Muscle layer of duodenum (tissue), 2 donors: Measurements from ENCODE around the gene ENPP1.
"Not testable (repeated sequence)": the region's sequence is repeated elsewhere in the genome, so short reads cannot be mapped to it uniquely, and the experiment has no call there.

Source experiments
- H3K27ac ChIP-seq: one replicate; pipeline ENCODE4 v1.7.0; 2013; ENCODE audit warnings: mild to moderate bottlenecking, low read length
- H3K27me3 ChIP-seq: one replicate; pipeline ENCODE4 v1.7.0; 2013; ENCODE audit warnings: low read depth, mild to moderate bottlenecking, control low read depth, low read length
- H3K36me3 ChIP-seq, 2 donors: one replicate each; pipeline ENCODE4 v1.7.0; 2013; ENCODE audit warnings: low read length in 2 of 2, control low read depth in 1 of 2, mild to moderate bottlenecking in 1 of 2; ENCODE audit not compliant: insufficient read depth in 2 of 2, control insufficient read depth in 1 of 2
- H3K4me1 ChIP-seq, 2 donors: one replicate each; pipeline ENCODE4 v1.7.0; 2013; ENCODE audit warnings: low read length in 2 of 2, mild to moderate bottlenecking in 2 of 2, control low read depth in 1 of 2, moderate library complexity in 1 of 2; ENCODE audit not compliant: insufficient read depth in 2 of 2, control insufficient read depth in 1 of 2
- H3K4me3 ChIP-seq, 2 donors: one replicate each; pipeline ENCODE4 v1.7.0; 2013; ENCODE audit warnings: low read length in 2 of 2, low read depth in 1 of 2, mild to moderate bottlenecking in 1 of 2
- H3K9me3 ChIP-seq, 2 donors: one replicate each; pipeline ENCODE4 v1.7.0; 2013; ENCODE audit warnings: low read length in 2 of 2, control low read depth in 1 of 2, mild to moderate bottlenecking in 1 of 2; ENCODE audit not compliant: control insufficient read depth in 1 of 2
- donor health status: healthy.

Gene ENPP1

DNA sequence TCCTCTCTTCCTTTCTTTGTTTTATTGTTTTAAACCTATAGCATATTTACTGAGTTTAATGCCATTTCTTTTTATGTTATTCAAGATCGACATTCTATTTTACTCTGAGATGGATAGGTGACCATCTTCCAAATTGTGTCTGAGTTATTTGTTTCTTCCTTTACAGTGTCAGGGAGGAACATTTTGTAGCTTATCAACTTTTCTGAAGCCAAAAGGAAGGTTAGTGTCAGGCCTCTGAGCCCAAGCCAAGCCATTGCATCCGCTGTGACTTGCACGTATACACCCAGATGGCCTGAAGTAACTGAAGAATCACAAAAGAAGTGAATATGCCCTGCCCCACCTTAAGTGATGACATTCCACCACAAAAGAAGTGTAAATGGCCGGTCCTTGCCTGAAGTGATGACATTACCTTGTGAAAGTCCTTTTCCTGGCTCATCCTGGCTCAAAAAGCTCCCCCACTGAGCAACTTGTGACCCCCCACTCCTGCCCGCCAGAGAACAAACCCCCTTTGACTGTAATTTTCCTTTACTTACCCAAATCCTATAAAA lies 93.6 kb downstream of the ENPP1 start:
- H3K36me3 ChIP-seq, H3K4me1 ChIP-seq, H3K4me3 ChIP-seq, H3K27me3 ChIP-seq, H3K27ac ChIP-seq: not testable (repeated sequence)
- H3K9me3 ChIP-seq, result peaks cover 6 to 13% of the 10 kb centered on the region in 2 donors

DNA sequence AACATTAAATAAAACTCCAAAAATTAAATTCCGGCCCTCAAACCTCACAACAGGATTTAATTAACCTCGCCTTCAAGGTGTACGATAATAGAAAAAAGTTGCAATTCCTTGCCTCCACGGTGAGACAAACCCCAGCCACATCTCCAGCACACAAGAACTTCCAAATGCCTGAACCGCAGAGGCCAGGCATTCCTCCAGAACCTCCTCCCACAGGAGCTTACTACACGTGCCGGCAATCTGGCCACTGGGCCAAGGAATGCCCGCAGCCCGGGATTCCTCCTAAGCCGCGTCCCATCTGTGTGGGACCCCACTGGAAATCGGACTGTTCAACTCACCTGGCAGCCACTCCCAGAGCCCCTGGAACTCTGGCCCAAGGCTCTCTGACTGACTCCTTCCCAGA lies 95.9 kb downstream of the ENPP1 start:
- not testable (repeated sequence) for H3K36me3 ChIP-seq, H3K4me1 ChIP-seq, H3K4me3 ChIP-seq, H3K9me3 ChIP-seq, H3K27ac ChIP-seq, H3K27me3 ChIP-seq

DNA sequence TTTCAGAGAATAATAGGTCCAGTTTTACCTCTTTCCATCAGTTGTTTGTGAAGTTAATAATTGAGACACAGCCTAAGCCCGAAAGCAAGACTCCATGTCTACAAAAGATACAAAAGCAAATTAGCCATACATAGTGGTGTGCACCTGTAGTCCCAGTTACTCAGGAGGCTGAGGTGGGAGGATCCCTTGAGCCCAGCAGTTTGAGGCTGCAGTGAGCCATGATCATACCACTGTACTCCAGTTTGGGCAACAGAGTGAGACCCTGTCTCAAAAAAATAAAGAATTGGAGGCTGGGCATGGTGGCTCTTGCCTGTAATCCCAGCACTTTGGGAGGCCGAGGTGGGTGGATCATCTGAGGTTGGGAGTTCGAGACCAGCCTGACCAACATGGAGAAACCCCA lies 101.0 kb downstream of the ENPP1 start:
- not testable (repeated sequence) for H3K36me3 ChIP-seq

DNA sequence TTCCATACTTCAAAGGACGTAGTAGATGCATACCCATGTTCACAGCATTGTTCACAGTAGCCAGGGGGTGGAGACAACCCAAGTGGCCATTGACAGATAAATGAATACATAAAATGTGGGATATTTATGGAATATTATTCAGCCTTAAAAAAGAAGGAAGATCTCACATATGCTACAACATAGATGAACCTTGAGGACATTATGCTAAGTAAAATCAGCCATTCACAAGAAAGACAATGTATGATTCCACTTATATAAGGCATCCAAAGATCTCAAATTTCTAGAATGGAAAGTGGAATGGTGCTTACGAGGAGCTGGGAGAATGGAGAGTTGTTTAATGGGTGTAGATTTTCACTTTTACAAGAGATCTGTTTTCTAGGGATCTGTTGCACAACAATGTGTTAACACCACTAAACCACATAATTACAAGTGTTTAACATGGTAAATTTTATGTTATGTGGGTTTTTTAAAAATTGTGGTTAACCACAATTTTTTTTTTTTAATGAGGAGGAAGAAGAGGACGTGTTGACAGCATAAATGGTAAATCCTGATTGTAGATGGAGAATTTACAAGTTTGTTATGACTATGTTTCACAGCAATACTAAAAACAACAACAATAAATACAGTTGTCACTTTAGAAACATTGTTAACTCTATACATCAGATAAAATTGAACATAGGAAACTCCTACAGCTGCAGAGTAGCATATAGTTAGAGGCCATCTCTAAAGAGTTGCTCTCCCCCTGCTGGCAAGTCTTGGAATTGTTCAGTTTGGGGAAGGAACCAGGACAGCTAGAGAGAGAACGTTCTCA lies 101.8 kb downstream of the ENPP1 start:
- Histone ChIP-seq H3K36me3 (no peaks in the 10 kb centered on the region), H3K27ac (no peak overlapping the region), H3K4me3 (no peak overlapping the region), H3K27me3 (no peaks in the 10 kb centered on the region), H3K4me1 (no peaks in the 10 kb centered on the region), H3K9me3 (no peaks in the 10 kb centered on the region)

More for the DNA sequence above, 101.0 kb downstream of the ENPP1 start:
- H3K27ac ChIP-seq, H3K27me3 ChIP-seq, H3K4me1 ChIP-seq, H3K9me3 ChIP-seq, H3K4me3 ChIP-seq: not testable (repeated sequence)

DNA sequence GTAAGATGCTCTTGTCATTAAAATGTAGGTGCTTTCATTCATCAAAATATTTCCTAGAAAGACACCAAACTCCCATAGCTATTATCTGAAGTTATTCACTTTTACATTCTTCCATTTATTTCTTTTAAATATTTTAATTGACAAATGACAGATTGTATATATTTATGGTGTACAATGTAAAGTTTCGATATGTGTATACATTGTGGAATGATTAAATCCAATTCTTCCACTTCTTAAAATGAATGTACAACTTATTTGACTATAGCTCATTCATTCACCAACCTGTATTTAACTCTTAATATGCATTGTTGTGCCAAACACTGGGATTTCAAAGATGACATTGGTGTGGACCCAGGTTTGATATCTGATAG lies 102.4 kb downstream of the ENPP1 start:
- Histone ChIP-seq H3K27ac (no peak overlapping the region), H3K4me1 (no peaks in the 10 kb centered on the region), H3K27me3 (no peaks in the 10 kb centered on the region), H3K9me3 (no peaks in the 10 kb centered on the region), H3K36me3 (no peaks in the 10 kb centered on the region), H3K4me3 (no peak overlapping the region)

DNA sequence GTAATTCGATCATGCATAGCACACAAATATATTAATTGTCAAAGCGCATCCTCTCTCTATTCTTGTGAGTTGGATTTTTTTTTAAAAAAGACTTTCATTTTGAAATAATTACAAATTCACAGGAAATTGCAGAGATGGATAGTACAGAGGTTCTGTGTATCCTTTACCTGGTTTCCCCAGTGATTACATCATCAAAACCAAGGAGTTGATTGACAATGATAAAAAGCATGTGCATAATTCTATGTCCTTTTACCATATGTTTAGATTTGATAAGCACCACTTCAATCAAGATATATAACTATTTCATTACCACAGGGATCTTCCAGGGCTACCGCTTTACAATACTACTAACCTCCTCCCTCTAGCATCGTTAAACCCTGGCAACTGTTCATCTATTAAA lies 103.1 kb downstream of the ENPP1 start:
- no peak overlapping the region for H3K4me3 ChIP-seq
- no peaks in the 10 kb centered on the region for H3K27me3 ChIP-seq
- H3K4me1 ChIP-seq, result no peaks in the 10 kb centered on the region
- no peaks in the 10 kb centered on the region for H3K9me3 ChIP-seq
- H3K36me3 ChIP-seq, result no peaks in the 10 kb centered on the region
- no peak overlapping the region for H3K27ac ChIP-seq

DNA sequence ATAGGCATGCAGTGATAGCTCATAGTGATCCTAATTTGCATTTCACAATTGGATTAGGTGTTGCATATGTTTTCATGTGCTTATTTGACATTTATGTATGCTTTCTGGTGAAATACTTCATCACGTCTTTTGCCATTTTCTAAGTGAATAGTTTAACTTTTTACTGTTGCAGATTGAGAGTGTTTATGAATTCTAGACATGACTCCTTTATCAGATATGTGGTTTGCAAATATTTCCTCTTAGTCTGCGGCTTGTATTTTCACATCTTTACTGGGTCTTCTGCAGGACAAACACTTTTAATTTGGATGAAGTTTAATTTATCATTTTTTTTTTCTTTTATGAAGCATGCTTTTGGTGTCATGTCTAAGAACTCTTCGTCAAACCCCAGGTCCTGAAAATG lies 104.1 kb downstream of the ENPP1 start:
- Histone ChIP-seq H3K27ac (no peak overlapping the region), H3K4me1 (no peaks in the 10 kb centered on the region), H3K9me3 (no peaks in the 10 kb centered on the region), H3K4me3 (no peak overlapping the region), H3K36me3 (no peaks in the 10 kb centered on the region), H3K27me3 (no peaks in the 10 kb centered on the region)

DNA sequence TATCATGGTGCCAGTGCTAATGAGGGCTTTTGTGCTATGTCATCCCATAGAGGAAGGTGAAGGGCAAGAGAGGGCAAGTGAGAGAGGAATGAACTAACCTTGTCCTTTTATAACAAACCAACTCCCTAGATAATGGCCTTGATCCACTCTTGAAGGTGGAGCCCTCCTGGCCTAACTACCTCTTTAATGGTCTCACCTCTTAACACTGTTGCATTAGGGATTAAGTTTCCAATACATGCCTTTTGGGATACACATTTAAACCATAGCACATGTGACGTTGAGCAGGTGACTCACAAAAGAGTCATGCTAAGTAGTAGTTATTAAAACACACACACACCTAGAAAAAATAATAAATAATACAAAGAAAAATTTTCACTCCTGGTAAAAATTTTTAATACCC lies 106.4 kb downstream of the ENPP1 start:
- no peaks in the 10 kb centered on the region for H3K27me3 ChIP-seq
- no peak overlapping the region for H3K27ac ChIP-seq
- H3K4me1 ChIP-seq, result no peaks in the 10 kb centered on the region
- H3K9me3 ChIP-seq, result no peaks in the 10 kb centered on the region
- H3K4me3 ChIP-seq, result no peak overlapping the region
- no peaks in the 10 kb centered on the region for H3K36me3 ChIP-seq

DNA sequence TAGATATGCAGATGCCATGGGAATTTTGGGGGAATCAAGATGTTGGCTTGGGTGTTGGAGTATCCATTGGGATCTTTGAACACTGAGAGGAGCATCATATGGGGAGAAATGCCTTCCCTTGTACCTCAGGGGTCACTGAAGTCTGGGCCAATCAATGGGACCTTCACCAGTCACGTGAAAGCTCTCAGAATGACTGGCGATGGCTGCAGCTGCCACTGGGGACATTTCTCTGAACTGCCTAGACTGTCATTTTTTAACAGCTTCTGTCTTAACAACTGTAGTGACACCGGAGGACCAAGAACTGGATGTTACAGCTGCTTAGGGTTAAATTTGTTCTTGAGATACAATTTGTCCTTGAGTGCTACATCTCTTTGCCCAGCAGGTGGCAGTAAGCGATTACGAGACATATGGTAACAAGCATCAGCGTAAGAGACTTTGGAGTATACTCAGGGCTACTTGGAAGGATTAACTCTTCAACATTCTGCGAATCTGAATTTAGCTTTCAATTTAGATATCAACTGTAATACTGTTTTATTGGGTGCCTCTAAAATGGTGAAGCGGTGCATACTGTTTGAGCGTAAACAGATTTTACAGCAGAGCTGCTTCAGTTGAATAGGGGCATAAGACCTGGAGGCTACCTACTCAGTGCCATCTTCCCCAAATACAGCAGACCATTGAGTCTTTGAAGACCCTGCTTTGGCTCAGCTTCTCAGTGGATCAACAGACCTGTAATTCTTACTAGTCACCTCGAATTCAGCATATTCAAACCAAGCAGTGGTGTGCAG lies 107.3 kb downstream of the ENPP1 start:
- no peak overlapping the region for H3K27ac ChIP-seq
- no peaks in the 10 kb centered on the region for H3K9me3 ChIP-seq
- H3K36me3 ChIP-seq, result no peaks in the 10 kb centered on the region
- peak overlapping the region in 1 of 2 donors; percentile 12 for H3K4me3 ChIP-seq
- no peaks in the 10 kb centered on the region for H3K27me3 ChIP-seq
- no peaks in the 10 kb centered on the region for H3K4me1 ChIP-seq

DNA sequence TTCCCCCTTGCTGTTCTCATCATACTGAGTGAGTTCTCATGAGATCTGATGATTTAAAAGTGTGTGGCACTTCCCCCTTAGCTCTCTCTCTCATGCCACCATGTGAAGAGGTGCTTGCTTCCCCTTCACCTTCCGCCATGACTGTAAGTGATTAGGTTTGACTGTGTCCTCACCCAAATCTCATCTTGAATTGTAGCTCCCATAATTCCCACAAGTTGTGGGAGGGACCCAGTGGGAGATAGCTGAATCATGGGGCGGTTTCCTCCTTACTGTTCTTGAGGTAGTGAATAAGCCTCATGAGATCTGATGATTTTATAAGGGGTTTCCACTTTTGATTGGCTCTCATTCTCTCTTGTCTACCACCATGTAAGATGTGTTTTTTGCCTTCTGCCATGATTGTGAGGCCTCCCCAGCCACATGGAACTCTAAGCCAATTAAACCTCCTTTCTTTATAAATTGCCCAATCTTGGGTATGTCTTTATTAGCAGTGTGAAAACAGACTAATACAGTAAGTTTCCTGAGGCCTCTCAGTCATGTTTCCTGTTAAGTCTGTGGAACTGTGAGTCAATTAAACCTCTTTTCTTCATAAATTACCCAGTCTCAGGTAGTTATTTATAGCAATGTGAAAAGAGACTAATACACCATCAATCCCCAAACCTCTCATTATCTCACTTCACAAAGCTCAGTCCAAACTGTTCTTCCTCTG lies 108.4 kb downstream of the ENPP1 start:
- not testable (repeated sequence) for H3K36me3 ChIP-seq, H3K27me3 ChIP-seq, H3K4me3 ChIP-seq, H3K27ac ChIP-seq, H3K4me1 ChIP-seq, H3K9me3 ChIP-seq

DNA sequence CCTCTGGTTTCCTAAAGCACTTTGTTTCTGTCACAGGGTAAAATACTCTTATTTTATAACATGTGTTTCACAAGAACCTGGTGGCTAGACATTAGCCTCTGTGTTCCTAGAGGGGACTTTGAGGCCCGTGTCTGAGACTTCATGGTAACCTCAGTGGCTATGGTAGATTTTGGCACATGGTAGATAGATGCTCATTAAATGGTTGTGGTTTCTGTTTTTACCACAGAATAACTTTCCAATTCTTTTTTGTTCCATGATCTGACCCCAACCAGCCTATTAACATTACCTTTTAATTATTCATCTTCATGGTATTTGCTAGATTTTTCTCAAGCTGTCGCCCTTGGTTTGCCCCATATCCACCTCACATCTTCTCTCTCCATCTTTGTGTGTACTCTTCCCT lies 109.0 kb downstream of the ENPP1 start:
- Histone ChIP-seq H3K4me3 (no peak overlapping the region), H3K4me1 (no peaks in the 10 kb centered on the region), H3K27me3 (no peaks in the 10 kb centered on the region), H3K9me3 (no peaks in the 10 kb centered on the region), H3K27ac (no peak overlapping the region), H3K36me3 (no peaks in the 10 kb centered on the region)
